NCI-H2107 treated with DMSO at 0.1 percent for 48 hours (cell line): ENCODE data around the gene PCDHB10.

Source experiments
- DNase-seq: peaks from one replicate; lab custom pipeline; 2025; ENCODE audit not compliant: unreplicated experiment; lab: John Stamatoyannopoulos, UW

Gene PCDHB10

GRCh38 chr5:141236516-141237313 is 44.6 kb downstream of the PCDHB10 start:
- no peak for DNase-seq

DNA sequence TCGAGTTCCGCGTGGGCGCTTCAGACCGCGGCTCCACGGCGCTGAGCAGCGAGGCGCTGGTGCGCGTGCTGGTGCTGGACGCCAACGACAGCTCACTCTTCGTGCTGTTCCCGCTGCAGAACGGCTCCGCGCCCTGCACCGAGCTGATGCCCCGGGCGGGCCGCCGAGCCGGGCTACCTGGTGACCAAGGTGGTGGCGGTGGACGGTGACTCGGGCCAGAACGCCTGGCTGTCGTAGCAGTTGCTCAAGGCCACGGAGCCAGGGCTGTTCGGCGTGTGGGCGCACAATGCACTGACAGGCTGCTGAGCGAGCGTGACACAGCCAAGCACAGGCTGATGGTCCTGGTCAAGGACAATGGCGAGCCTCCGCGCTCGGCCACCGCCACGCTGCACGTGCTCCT is 49.3 kb downstream of the PCDHB10 start:
- DNase-seq, result no peak
